ENCODE results near the gene FOXN3.

DNA sequence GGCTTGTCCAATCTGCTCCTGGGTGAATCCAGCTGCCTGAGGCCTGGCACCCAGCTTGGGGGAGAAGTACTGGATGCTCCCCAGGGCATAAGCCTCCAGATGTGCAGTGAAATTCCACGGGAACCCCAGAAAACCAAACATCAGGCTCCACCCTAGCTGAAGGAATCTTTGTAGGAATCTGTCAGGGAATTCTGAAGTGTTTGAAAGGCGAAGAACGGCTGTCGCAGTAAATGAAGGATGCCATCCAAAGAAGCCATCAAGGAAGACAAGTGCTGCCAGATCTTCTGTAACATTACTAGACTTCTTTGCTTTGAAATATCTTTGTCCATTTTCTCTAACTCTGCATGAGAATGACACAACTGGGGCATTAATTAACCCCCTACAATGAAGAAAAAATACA lies 219.4 kb downstream of the FOXN3 start:
- no peak for TF ChIP-seq RFX5 (IDR thresholded peaks at IDR 0.05; ENCODE audit: low read length)
- TF ChIP-seq, protein P1, sequence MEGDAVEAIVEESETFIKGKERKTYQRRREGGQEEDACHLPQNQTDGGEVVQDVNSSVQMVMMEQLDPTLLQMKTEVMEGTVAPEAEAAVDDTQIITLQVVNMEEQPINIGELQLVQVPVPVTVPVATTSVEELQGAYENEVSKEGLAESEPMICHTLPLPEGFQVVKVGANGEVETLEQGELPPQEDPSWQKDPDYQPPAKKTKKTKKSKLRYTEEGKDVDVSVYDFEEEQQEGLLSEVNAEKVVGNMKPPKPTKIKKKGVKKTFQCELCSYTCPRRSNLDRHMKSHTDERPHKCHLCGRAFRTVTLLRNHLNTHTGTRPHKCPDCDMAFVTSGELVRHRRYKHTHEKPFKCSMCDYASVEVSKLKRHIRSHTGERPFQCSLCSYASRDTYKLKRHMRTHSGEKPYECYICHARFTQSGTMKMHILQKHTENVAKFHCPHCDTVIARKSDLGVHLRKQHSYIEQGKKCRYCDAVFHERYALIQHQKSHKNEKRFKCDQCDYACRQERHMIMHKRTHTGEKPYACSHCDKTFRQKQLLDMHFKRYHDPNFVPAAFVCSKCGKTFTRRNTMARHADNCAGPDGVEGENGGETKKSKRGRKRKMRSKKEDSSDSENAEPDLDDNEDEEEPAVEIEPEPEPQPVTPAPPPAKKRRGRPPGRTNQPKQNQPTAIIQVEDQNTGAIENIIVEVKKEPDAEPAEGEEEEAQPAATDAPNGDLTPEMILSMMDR (IDR thresholded peaks at IDR 0.05): no peak
- TF ChIP-seq POLR2AphosphoS5 (IDR thresholded peaks at IDR 0.05; ENCODE audit: low read depth, low read length): no peak
- TF ChIP-seq, protein P2, sequence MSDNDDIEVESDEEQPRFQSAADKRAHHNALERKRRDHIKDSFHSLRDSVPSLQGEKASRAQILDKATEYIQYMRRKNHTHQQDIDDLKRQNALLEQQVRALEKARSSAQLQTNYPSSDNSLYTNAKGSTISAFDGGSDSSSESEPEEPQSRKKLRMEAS (IDR thresholded peaks at IDR 0.05; ENCODE audit: low read depth): no peak
- TF ChIP-seq CHD2 (IDR thresholded peaks at IDR 0.05; ENCODE audit: low read length, partially characterized antibody): no peak
- no peak for TF ChIP-seq RXRA (IDR thresholded peaks at IDR 0.05; ENCODE audit: borderline replicate concordance, low read depth)
- no peak for TF ChIP-seq YY1 (IDR thresholded peaks at IDR 0.05; ENCODE audit: low read depth)
- TF ChIP-seq EP300 (IDR thresholded peaks at IDR 0.05; ENCODE audit: borderline replicate concordance in 1 of 2, low read depth in 1 of 2, low read length in 1 of 2): no peak
- TF ChIP-seq, protein P3, sequence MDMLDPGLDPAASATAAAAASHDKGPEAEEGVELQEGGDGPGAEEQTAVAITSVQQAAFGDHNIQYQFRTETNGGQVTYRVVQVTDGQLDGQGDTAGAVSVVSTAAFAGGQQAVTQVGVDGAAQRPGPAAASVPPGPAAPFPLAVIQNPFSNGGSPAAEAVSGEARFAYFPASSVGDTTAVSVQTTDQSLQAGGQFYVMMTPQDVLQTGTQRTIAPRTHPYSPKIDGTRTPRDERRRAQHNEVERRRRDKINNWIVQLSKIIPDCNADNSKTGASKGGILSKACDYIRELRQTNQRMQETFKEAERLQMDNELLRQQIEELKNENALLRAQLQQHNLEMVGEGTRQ (IDR thresholded peaks at IDR 0.05; ENCODE audit: borderline replicate concordance, low read depth, low read length): no peak

Data from SK-N-SH (cell line).